Endothelial cell of umbilical vein (primary cell): ENCODE results near the gene KRT12. TPM values are rescaled to one million over a fixed set of nuclear protein-coding genes. Genes with fewer than 3 reads are reported as not detected.

Experiments
- BruUV-seq: library from RNA; stranded (reverse); fragments of 400-500 nt; replicated peaks from 2 replicates; lab custom pipeline; 2021; lab: Mats Ljungman, UMichigan
- CTCF ChIA-PET: fragments of 300-600, 350-600 bp; sonication (Branson Sonifier 250); formaldehyde crosslinking; loops from one replicate; lab custom pipeline; 2021; ENCODE audit warnings: antibody characterized with exemption, inconsistent platforms; lab: Charles Lee
- POLR2A ChIA-PET: fragments of 300-600, 350-600 bp; sonication (Branson Sonifier 250); formaldehyde crosslinking; loops from one replicate; lab custom pipeline; 2021; ENCODE audit warnings: antibody characterized with exemption, inconsistent platforms; lab: Charles Lee
- DNase-seq: peaks from one replicate; pipeline ENCODE4 v3.0.0-alpha.2; 2011; ENCODE audit warnings: low read depth, low spot score
- FAIRE-seq: peaks from 2 replicates; lab custom pipeline; 2011; peaks lifted over from hg19 to GRCh38; lab: Jason Lieb, UNC
- H2AFZ ChIP-seq: 2 replicates; pipeline ENCODE4 v1.6.0; 2012; ENCODE audit warnings: low read depth, low read length, control low read depth, inconsistent platforms
- H3K27ac ChIP-seq: 2 replicates; pipeline ENCODE4 v1.5.1; 2011; ENCODE audit warnings: low read depth, mild to moderate bottlenecking, control low read depth, low read length, moderate library complexity; ENCODE audit not compliant: insufficient read depth
- H3K27me3 ChIP-seq, 2 experiments: 2 replicates each; pipeline versions ENCODE4 v1.6.0 to v1.6.1; 2011; ENCODE audit warnings: low read length in 2 of 2, mixed read lengths in 1 of 2; ENCODE audit not compliant: control insufficient read depth in 2 of 2, insufficient read depth in 2 of 2
- H3K36me3 ChIP-seq, 2 experiments: 2 replicates in 1 of 2; 3 replicates in 1 of 2; pipeline ENCODE4 v1.5.1; 2011; ENCODE audit warnings: low read length in 2 of 2, mild to moderate bottlenecking in 1 of 2, moderate library complexity in 1 of 2; ENCODE audit not compliant: control insufficient read depth in 2 of 2, insufficient read depth in 2 of 2; ENCODE audit errors: extremely low read depth in 1 of 2
- H3K4me1 ChIP-seq: 3 replicates; pipeline ENCODE4 v1.5.1; 2011; ENCODE audit warnings: mild to moderate bottlenecking, low read length; ENCODE audit not compliant: control insufficient read depth, insufficient read depth; ENCODE audit errors: extremely low read depth
- H3K4me2 ChIP-seq: 2 replicates; pipeline ENCODE4 v1.6.1; 2011; ENCODE audit warnings: low read length, control low read depth, mixed read lengths; ENCODE audit not compliant: insufficient read depth
- H3K4me3 ChIP-seq, 3 experiments: fragments of 200-600 bp in 1 of 3; sonication (generic), shearing (Covaris generic) in 1 of 3; replicated peaks in 1 of 3; 2 replicates each; pipeline ENCODE4 v1.5.1; 2011 to 2016; ENCODE audit warnings: control low read depth in 3 of 3, low read length in 3 of 3, mild to moderate bottlenecking in 2 of 3, inconsistent platforms in 1 of 3, low read depth in 1 of 3, moderate library complexity in 1 of 3; ENCODE audit not compliant: insufficient read depth in 1 of 3
- H3K79me2 ChIP-seq: 2 replicates; pipeline ENCODE4 v1.6.0; 2012; ENCODE audit warnings: low read length, inconsistent platforms; ENCODE audit not compliant: control insufficient read depth, insufficient read depth
- H3K9ac ChIP-seq: replicated peaks from 2 replicates; pipeline ENCODE3; 2011; ENCODE audit warnings: low read length, control low read depth; ENCODE audit not compliant: insufficient read depth; ENCODE audit errors: extremely low read depth
- H3K9me1 ChIP-seq: replicated peaks from 3 replicates; pipeline ENCODE4 v1.6.0; 2011; ENCODE audit warnings: mild to moderate bottlenecking, low read length; ENCODE audit not compliant: control insufficient read depth, insufficient read depth; ENCODE audit errors: extremely low read depth
- H3K9me3 ChIP-seq: replicated peaks from 2 replicates; pipeline ENCODE4 v1.5.1; 2012; ENCODE audit warnings: low read length, inconsistent platforms; ENCODE audit not compliant: control insufficient read depth, insufficient read depth
- H4K20me1 ChIP-seq: replicated peaks from 2 replicates; pipeline ENCODE3; 2011; ENCODE audit warnings: mild to moderate bottlenecking, low read length; ENCODE audit not compliant: control insufficient read depth, insufficient read depth; ENCODE audit errors: extremely low read depth
- EZH2 ChIP-seq: IDR thresholded peaks from 2 replicates; pipeline ENCODE4 v1.6.1; 2012; ENCODE audit warnings: borderline replicate concordance, low read depth, mild to moderate bottlenecking, moderate library complexity, low read length, inconsistent platforms; ENCODE audit not compliant: severe bottlenecking
- FOS ChIP-seq: IDR thresholded peaks from 2 replicates; pipeline ENCODE4 v1.6.1; 2011; ENCODE audit warnings: mild to moderate bottlenecking, low read length, moderate library complexity, borderline replicate concordance; ENCODE audit not compliant: insufficient read depth
- GATA2 ChIP-seq: IDR thresholded peaks from 2 replicates; pipeline ENCODE4 v1.7.0; 2011; ENCODE audit warnings: low read depth, mild to moderate bottlenecking, moderate library complexity, mixed read lengths, low read length; ENCODE audit not compliant: insufficient read length, insufficient read depth
- JUN ChIP-seq: IDR thresholded peaks from 2 replicates; pipeline ENCODE4 v1.6.1; 2011; ENCODE audit warnings: borderline replicate concordance, low read depth; ENCODE audit not compliant: insufficient read length, insufficient read depth
- MYC ChIP-seq: IDR thresholded peaks from one replicate; pipeline ENCODE4 v1.6.1; 2011; ENCODE audit warnings: mild to moderate bottlenecking, low read depth, low read length
- POLR2A ChIP-seq: IDR thresholded peaks from 2 replicates; pipeline ENCODE4 v1.6.1; 2012; ENCODE audit warnings: low read depth, mild to moderate bottlenecking, control low read depth, low read length
- POLR2AphosphoS5 ChIP-seq: IDR thresholded peaks from 2 replicates; pipeline ENCODE4 v1.6.1; 2012; ENCODE audit warnings: low read depth, mild to moderate bottlenecking, control low read depth, low read length, moderate library complexity; ENCODE audit not compliant: insufficient read depth
- dilution Hi-C: fragments of 300-500 bp; cut with MboI; formaldehyde crosslinking; loops from one replicate; pipeline ENCODE4 v1.15.0; 2019; ENCODE audit warnings: low sequenced_read_pairs; ENCODE audit not compliant: extremely low pct_ligation_motif_present
- intact Hi-C: fragments of 100-400 bp; cut with micrococcal nuclease; formaldehyde crosslinking; loops from one replicate; pipeline ENCODE4 v1.10.0; 2022
- polyA plus RNA-seq, 4 experiments: library from polyadenylated mRNA; depleted of rRNA in 3 of 4; stranded (reverse) in 3 of 4; unstranded in 1 of 4; fragments of >200 nt; gene quantifications; 2 replicates each; pipeline versions ENCODE4 v1.2.1 to v1.2.3, GENCODE V29; 2011 to 2012; ENCODE audit warnings: missing spikeins in 1 of 4
- total RNA-seq: library from RNA; stranded (reverse); gene quantifications from 2 replicates; pipeline ENCODE4 v1.2.3, GENCODE V29; 2021
- TF ChIP-seq, protein P1 (sequence below): IDR thresholded peaks from 2 replicates; pipeline ENCODE4 v1.6.1; 2011; ENCODE audit not compliant: insufficient read depth, insufficient read length
- TF ChIP-seq, protein P2 (sequence below), 2 donors: IDR thresholded peaks; 1 replicate in 1 of 2; 2 replicates in 1 of 2; pipeline ENCODE4 v1.5.1; 2011; ENCODE audit warnings: low read length in 2 of 2, mild to moderate bottlenecking in 2 of 2, moderate library complexity in 2 of 2, control low read depth in 1 of 2, inconsistent platforms in 1 of 2, low read depth in 1 of 2; ENCODE audit not compliant: insufficient read depth in 1 of 2; ENCODE audit errors: extremely low read depth in 1 of 2

The KRT12 gene
- total and polyA plus RNA-seq, 2 donors (not counting 3 experiments of a cell fraction or from before 2014, with no cell fraction given): not detected

DNA sequence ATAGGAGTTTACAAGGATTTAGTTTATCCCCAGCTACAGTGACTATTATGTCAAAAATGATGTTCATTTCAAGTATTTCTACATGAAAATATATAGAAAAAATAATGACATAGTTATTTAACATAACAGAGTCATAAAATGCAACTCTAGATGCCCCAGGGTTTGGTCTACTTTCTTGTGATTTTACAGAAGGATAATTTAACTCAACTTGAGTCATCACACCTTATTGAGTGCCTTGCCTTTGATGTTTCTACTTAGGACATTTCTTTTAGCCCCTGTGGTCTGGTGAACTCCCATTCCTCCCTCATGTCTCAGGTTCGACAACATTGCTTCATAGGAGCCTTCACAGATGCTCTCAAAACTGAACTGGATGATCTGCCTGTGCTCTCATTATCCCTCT, 16.0 kb upstream of the KRT12 start:
- no peak overlapping the region for H3K9ac ChIP-seq
- peaks cover 10 to 13% of the 10 kb centered on the region in 2 experiments for H3K27me3 ChIP-seq
- intact Hi-C loops: no loop called here
- no peak overlapping the region for H2AFZ ChIP-seq
- H3K4me2 ChIP-seq: no peak overlapping the region
- no TSS peak for BruUV-seq
- H3K36me3 ChIP-seq: no peaks in the 10 kb centered on the region
- H3K79me2 ChIP-seq: no peaks in the 10 kb centered on the region
- no peak overlapping the region for H3K27ac ChIP-seq
- no peaks in the 10 kb centered on the region for H4K20me1 ChIP-seq
- H3K4me3 ChIP-seq: no peak overlapping the region
- dilution Hi-C loops: no loop called here
- H3K4me1 ChIP-seq: no peaks in the 10 kb centered on the region
- ChIA-PET CTCF (no interaction called here), POLR2A (no interaction called here)
- TF ChIP-seq, protein P1, sequence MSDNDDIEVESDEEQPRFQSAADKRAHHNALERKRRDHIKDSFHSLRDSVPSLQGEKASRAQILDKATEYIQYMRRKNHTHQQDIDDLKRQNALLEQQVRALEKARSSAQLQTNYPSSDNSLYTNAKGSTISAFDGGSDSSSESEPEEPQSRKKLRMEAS: no peak
- TF ChIP-seq POLR2AphosphoS5 (no peak), FOS (no peak), POLR2A (no peak), MYC (no peak), EZH2 (no peak), JUN (no peak), GATA2 (no peak)
- TF ChIP-seq, protein P2, sequence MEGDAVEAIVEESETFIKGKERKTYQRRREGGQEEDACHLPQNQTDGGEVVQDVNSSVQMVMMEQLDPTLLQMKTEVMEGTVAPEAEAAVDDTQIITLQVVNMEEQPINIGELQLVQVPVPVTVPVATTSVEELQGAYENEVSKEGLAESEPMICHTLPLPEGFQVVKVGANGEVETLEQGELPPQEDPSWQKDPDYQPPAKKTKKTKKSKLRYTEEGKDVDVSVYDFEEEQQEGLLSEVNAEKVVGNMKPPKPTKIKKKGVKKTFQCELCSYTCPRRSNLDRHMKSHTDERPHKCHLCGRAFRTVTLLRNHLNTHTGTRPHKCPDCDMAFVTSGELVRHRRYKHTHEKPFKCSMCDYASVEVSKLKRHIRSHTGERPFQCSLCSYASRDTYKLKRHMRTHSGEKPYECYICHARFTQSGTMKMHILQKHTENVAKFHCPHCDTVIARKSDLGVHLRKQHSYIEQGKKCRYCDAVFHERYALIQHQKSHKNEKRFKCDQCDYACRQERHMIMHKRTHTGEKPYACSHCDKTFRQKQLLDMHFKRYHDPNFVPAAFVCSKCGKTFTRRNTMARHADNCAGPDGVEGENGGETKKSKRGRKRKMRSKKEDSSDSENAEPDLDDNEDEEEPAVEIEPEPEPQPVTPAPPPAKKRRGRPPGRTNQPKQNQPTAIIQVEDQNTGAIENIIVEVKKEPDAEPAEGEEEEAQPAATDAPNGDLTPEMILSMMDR (IDR thresholded peaks at IDR 0.05; ENCODE audit: extremely low read depth in 1 of 2, insufficient read depth in 1 of 2, low read depth in 1 of 2, low read length in 2 of 2): no peak
- no peaks in the 10 kb centered on the region for H3K9me1 ChIP-seq
- no peaks in the 10 kb centered on the region for H3K9me3 ChIP-seq
- no peak for DNase-seq
- no peak for FAIRE-seq
